IMR-90 (cell line): ENCODE results near the gene RCBTB1. TPM values are rescaled to one million over a fixed set of nuclear protein-coding genes. Genes with fewer than 3 reads are reported as not detected.

Source experiments
- ATAC-seq: fragments of 200-7000 bp; cut with Tn5 transposase; 2 replicates; pipeline ENCODE4 v1.9.1; 2020; ENCODE audit warnings: low read depth, mild to moderate bottlenecking, moderate library complexity
- BruUV-seq: library from RNA; stranded (reverse); fragments of 400-500 nt; replicated peaks from 2 replicates; lab custom pipeline; 2021; lab: Mats Ljungman, UMichigan
- CTCF ChIA-PET: fragments of 300-600 bp; formaldehyde crosslinking; extraction: SDS; loops from one replicate; lab custom pipeline; 2021; ENCODE audit warnings: antibody characterized with exemption; lab: Yijun Ruan, JAX
- POLR2A ChIA-PET: fragments of 300-600 bp; sonication (Branson Sonifier 250); formaldehyde crosslinking; loops from one replicate; lab custom pipeline; 2022; ENCODE audit warnings: antibody characterized with exemption; ENCODE audit not compliant: unreplicated experiment; lab: Charles Lee
- DNase-seq: peaks from one replicate; pipeline ENCODE4 v3.0.0; 2013
- H2AFZ ChIP-seq: replicated peaks from 2 replicates; pipeline ENCODE3; 2013; ENCODE audit warnings: low read length, mild to moderate bottlenecking; ENCODE audit not compliant: poor library complexity
- H2AK5ac ChIP-seq: 2 replicates; pipeline ENCODE4 v1.6.1; 2013; ENCODE audit warnings: low read depth, low read length, inconsistent platforms
- H2AK9ac ChIP-seq: replicated peaks from 2 replicates; pipeline ENCODE3; 2013; ENCODE audit warnings: mild to moderate bottlenecking, low read depth, low read length, moderate library complexity; ENCODE audit not compliant: poor library complexity
- H2BK120ac ChIP-seq: 2 replicates; pipeline ENCODE4 v1.6.1; 2013; ENCODE audit warnings: low read depth, low read length, inconsistent platforms
- H2BK15ac ChIP-seq: 3 replicates; pipeline ENCODE4 v1.6.1; 2013; ENCODE audit warnings: low read depth, low read length, inconsistent platforms
- H2BK20ac ChIP-seq: 2 replicates; pipeline ENCODE4 v1.6.1; 2013; ENCODE audit warnings: low read depth, mild to moderate bottlenecking, inconsistent platforms, low read length, moderate library complexity
- H2BK5ac ChIP-seq: 2 replicates; pipeline ENCODE4 v1.6.1; 2013; ENCODE audit warnings: mild to moderate bottlenecking, low read depth, low read length, inconsistent platforms; ENCODE audit not compliant: poor library complexity, severe bottlenecking
- H3K14ac ChIP-seq: replicated peaks from 2 replicates; pipeline ENCODE4 v1.6.1; 2013; ENCODE audit warnings: low read depth, low read length, inconsistent platforms
- H3K18ac ChIP-seq: 2 replicates; pipeline ENCODE4 v1.6.1; 2013; ENCODE audit warnings: low read depth, low read length, control low read depth
- H3K23ac ChIP-seq: 2 replicates; pipeline ENCODE4 v1.6.1; 2013; ENCODE audit warnings: low read depth, low read length, inconsistent platforms
- H3K27ac ChIP-seq: 2 replicates; pipeline ENCODE4 v1.5.1; 2013; ENCODE audit warnings: mild to moderate bottlenecking, control low read depth, low read length; ENCODE audit not compliant: insufficient read depth
- H3K27me3 ChIP-seq: 2 replicates; pipeline ENCODE4 v1.6.1; 2013; ENCODE audit warnings: low read length; ENCODE audit not compliant: control insufficient read depth, insufficient read depth
- H3K36me3 ChIP-seq: 2 replicates; pipeline ENCODE4 v1.6.1; 2013; ENCODE audit warnings: low read length, mixed read lengths; ENCODE audit not compliant: control insufficient read depth, insufficient read depth
- H3K4ac ChIP-seq: 2 replicates; pipeline ENCODE4 v1.6.1; 2013; ENCODE audit warnings: low read depth, low read length, inconsistent platforms
- H3K4me1 ChIP-seq: 2 replicates; pipeline ENCODE4 v1.6.1; 2013; ENCODE audit warnings: low read length, mixed read lengths; ENCODE audit not compliant: control insufficient read depth, insufficient read depth
- H3K4me2 ChIP-seq: 2 replicates; pipeline ENCODE4 v1.6.1; 2013; ENCODE audit warnings: low read depth, mild to moderate bottlenecking, control low read depth, low read length, moderate library complexity
- H3K4me3 ChIP-seq: 2 replicates; pipeline ENCODE4 v1.5.1; 2013; ENCODE audit warnings: low read depth, mild to moderate bottlenecking, control low read depth, low read length, moderate library complexity; ENCODE audit not compliant: insufficient read depth
- H3K56ac ChIP-seq: 2 replicates; pipeline ENCODE4 v1.6.1; 2013; ENCODE audit warnings: low read length, inconsistent platforms; ENCODE audit not compliant: insufficient read depth; ENCODE audit errors: extremely low read depth
- H3K79me1 ChIP-seq, 2 experiments: 2 replicates each; pipeline ENCODE4 v1.6.1; 2013; ENCODE audit warnings: low read length in 2 of 2, inconsistent platforms in 1 of 2, low read depth in 1 of 2
- H3K9ac ChIP-seq: 2 replicates; pipeline ENCODE4 v1.6.1; 2013; ENCODE audit warnings: low read depth, low read length, control low read depth
- H3K9me1 ChIP-seq: 2 replicates; pipeline ENCODE4 v1.6.1; 2013; ENCODE audit warnings: low read length, inconsistent platforms; ENCODE audit not compliant: insufficient read depth
- H3K9me3 ChIP-seq: 2 replicates; pipeline ENCODE4 v1.6.1; 2013; ENCODE audit warnings: low read length; ENCODE audit not compliant: control insufficient read depth, insufficient read depth
- H4K20me1 ChIP-seq: 2 replicates; pipeline ENCODE4 v1.6.1; 2013; ENCODE audit warnings: low read length, inconsistent platforms; ENCODE audit not compliant: insufficient read depth
- H4K5ac ChIP-seq: 2 replicates; pipeline ENCODE4 v1.6.1; 2013; ENCODE audit warnings: mild to moderate bottlenecking, low read depth, low read length, control low read depth
- H4K8ac ChIP-seq, 2 experiments: 2 replicates each; pipeline ENCODE4 v1.6.1; 2013; ENCODE audit warnings: low read depth in 2 of 2, low read length in 2 of 2, control low read depth in 1 of 2, inconsistent platforms in 1 of 2
- H4K91ac ChIP-seq: 2 replicates; pipeline ENCODE4 v1.6.1; 2013; ENCODE audit warnings: low read depth, low read length, inconsistent platforms; ENCODE audit not compliant: insufficient read depth
- BHLHE40 ChIP-seq: fragments of 150-350 bp; IDR thresholded peaks from 2 replicates; pipeline ENCODE4 v1.6.1; 2016; ENCODE audit warnings: mild to moderate bottlenecking, low read depth, low read length
- CEBPB ChIP-seq: IDR thresholded peaks from 2 replicates; pipeline ENCODE4 v1.6.1; 2012; ENCODE audit warnings: low read depth, low read length, improper control_type of control experiment
- CHD1 ChIP-seq: IDR thresholded peaks from 2 replicates; pipeline ENCODE4 v1.6.1; 2012; ENCODE audit warnings: low read depth, low read length, improper control_type of control experiment
- ELK1 ChIP-seq: fragments of 150-350 bp; IDR thresholded peaks from 2 replicates; pipeline ENCODE4 v1.6.1; 2016; ENCODE audit warnings: low read depth, mild to moderate bottlenecking, low read length, moderate library complexity, borderline replicate concordance
- FOS ChIP-seq: fragments of 150-350 bp; IDR thresholded peaks from 2 replicates; pipeline ENCODE4 v1.6.1; 2016; ENCODE audit warnings: low read depth, low read length
- MAZ ChIP-seq: IDR thresholded peaks from 2 replicates; pipeline ENCODE4 v1.6.1; 2012; ENCODE audit warnings: low read depth, mild to moderate bottlenecking, low read length, improper control_type of control experiment, moderate library complexity, borderline replicate concordance
- MXI1 ChIP-seq: IDR thresholded peaks from 2 replicates; pipeline ENCODE4 v1.6.1; 2012; ENCODE audit warnings: low read depth, mild to moderate bottlenecking, low read length, moderate library complexity, borderline replicate concordance
- POLR2A ChIP-seq: IDR thresholded peaks from 2 replicates; pipeline ENCODE4 v1.6.1; 2012; ENCODE audit warnings: mild to moderate bottlenecking, low read depth, low read length
- RAD21 ChIP-seq: IDR thresholded peaks from 2 replicates; pipeline ENCODE4 v1.6.1; 2012; ENCODE audit warnings: low read length, improper control_type of control experiment
- RCOR1 ChIP-seq: IDR thresholded peaks from 2 replicates; pipeline ENCODE4 v1.6.1; 2012; ENCODE audit warnings: mild to moderate bottlenecking, low read length, improper control_type of control experiment; ENCODE audit not compliant: insufficient replicate concordance
- RFX5 ChIP-seq: IDR thresholded peaks from 2 replicates; pipeline ENCODE4 v1.8.0; 2012; ENCODE audit warnings: low read depth, mild to moderate bottlenecking, low read length, moderate library complexity
- SMC3 ChIP-seq: fragments of 150-350 bp; IDR thresholded peaks from 2 replicates; pipeline ENCODE4 v1.6.1; 2016; ENCODE audit warnings: low read depth, mild to moderate bottlenecking, antibody characterized with exemption, low read length, moderate library complexity
- WGBS, 2 experiments: methylation state at CpG; one replicate each; pipeline versions ENCODE4 v1.1.5 to v1.1.7; 2013; ENCODE audit warnings: missing lambda C conversion rate in 2 of 2; ENCODE audit not compliant: insufficient read length in 1 of 2; ENCODE audit errors: extremely low coverage in 2 of 2; 5-methylcytosine and 5-hydroxymethylcytosine counted together
- dilution Hi-C: fragments of 300-500 bp; cut with HindIII; formaldehyde crosslinking; loops from one replicate; pipeline ENCODE4 v1.14.3; 2018; ENCODE audit warnings: low sequenced_read_pairs; ENCODE audit not compliant: unreplicated experiment
- in situ Hi-C: fragments of 300-500 bp; cut with MboI; formaldehyde crosslinking; loops from 3 replicates; pipeline ENCODE4 v1.14.3; 2019; ENCODE audit warnings: low sequenced_read_pairs, inconsistent platforms, mixed read lengths
- intact Hi-C: fragments of 100-400 bp; cut with micrococcal nuclease; formaldehyde crosslinking; loops from 2 replicates; pipeline ENCODE4 v1.10.0; 2022
- polyA plus RNA-seq, 3 experiments: library from polyadenylated mRNA; depleted of rRNA; stranded (reverse); fragments of >200 nt; gene quantifications; 2 replicates each; pipeline ENCODE4 v1.2.3, GENCODE V29; 2012; ENCODE audit warnings: low replicate concordance in 1 of 3
- total RNA-seq: library from RNA; depleted of rRNA; stranded (reverse); fragments of >200 nt; gene quantifications from 2 replicates; pipeline ENCODE4 v1.2.3, GENCODE V29; 2012
- TF ChIP-seq, protein P1 (sequence below): conservative IDR thresholded peaks from 2 replicates; pipeline ENCODE4 v1.5.1; 2012; ENCODE audit warnings: mild to moderate bottlenecking, low read depth, low read length, improper control_type of control experiment

RCBTB1 gene
- total and polyA plus RNA-seq, 2 of the 4 experiments (the other 2 are of a cell fraction): 11.3 to 11.6 TPM

DNA sequence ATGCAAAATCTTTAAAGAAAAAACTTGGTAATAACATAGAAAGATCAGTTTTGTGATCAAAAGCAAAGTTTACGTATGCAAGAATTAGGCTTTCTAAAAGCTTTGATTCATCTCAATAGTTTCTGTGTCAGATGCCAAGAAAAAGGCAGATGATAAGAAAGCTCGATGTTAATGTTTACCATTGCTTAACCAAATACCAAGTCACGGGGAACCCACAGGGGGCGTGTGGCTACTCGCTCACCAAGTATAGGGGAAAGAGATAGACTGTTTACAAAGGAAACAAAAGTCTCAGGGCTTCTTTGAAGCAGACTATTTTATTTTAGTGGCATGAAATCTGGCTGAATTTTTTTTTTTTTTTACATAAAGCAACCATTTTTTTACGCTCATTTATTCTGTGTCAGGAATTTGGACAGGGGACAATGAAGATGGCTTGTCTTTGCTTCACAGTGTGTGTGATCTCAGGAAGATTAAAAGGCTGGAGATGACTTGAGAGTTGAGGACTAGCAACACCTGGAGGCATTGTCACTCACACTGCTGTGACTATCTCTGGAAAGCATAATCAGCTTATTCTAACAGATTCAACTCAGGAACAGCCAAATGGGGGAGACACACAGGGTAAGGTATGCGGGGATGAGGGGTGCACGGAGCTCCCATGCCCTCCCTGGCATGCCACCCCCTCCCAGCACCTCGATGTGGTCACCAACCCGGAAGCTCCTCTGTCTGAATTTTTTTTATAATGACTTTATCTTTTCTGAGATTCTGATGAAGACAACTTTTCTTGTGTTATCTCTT, 24.9 kb downstream of the RCBTB1 start:
- peaks cover 15% of the 10 kb centered on the region for H3K36me3 ChIP-seq
- intact Hi-C loops (loop anchor here (1.0 kb wide), 1 partner anchor 116 kb away; the partner anchor contains the start of genes CAB39L and SETDB2), in situ Hi-C loops (no loop called here), dilution Hi-C loops (no loop called here)
- H2BK15ac ChIP-seq: no peak overlapping the region
- ATAC-seq (peak; percentile 99), DNase-seq (peak; percentile 79)
- no peak overlapping the region for H4K91ac ChIP-seq
- H2BK20ac ChIP-seq: no peak overlapping the region
- no peak overlapping the region for H2AK9ac ChIP-seq
- H2AK5ac ChIP-seq: no peak overlapping the region
- H3K4me1 ChIP-seq: peaks cover 7% of the 10 kb centered on the region
- H3K27ac ChIP-seq: peak overlapping the region; percentile 5; the same call in 1 of the 2 replicates
- no peaks in the 10 kb centered on the region for H3K27me3 ChIP-seq
- H3K79me1 ChIP-seq: peaks cover 0 to 11% of the 10 kb centered on the region in 2 experiments; a peak in 2 of 4 replicates
- no peak overlapping the region for H2AFZ ChIP-seq
- no peak overlapping the region for H3K9ac ChIP-seq
- peak overlapping the region; percentile 10; the same call in 1 of the 2 replicates for H2BK120ac ChIP-seq
- no peak overlapping the region for H2BK5ac ChIP-seq
- WGBS, 2 experiments: no CpG with 5 or more reads among the region's 10 CpGs
- no peaks in the 10 kb centered on the region for H3K9me3 ChIP-seq
- H4K20me1 ChIP-seq: no peaks in the 10 kb centered on the region
- H3K56ac ChIP-seq: no peak overlapping the region
- H4K5ac ChIP-seq: peak overlapping the region; percentile 17
- H3K9me1 ChIP-seq: peaks cover 4% of the 10 kb centered on the region
- H3K14ac ChIP-seq: no peak overlapping the region; the same call in 1 of the 2 replicates
- ChIA-PET CTCF (interaction anchor here (0.6 to 1.7 kb wide), 6 partner anchors 9 to 72 kb away, joined by 3 to 8 read pairs (median 3); no protein-coding TSS in a partner anchor), POLR2A (interaction anchor here (0.5 kb wide), 1 partner anchor 214 kb away, joined by 4 read pairs; no protein-coding TSS in a partner anchor)
- H3K4ac ChIP-seq: 0 out of 2 replicates have a peak overlapping the region, but pooled peaks have one; percentile 13
- H3K23ac ChIP-seq: 0 out of 2 replicates have a peak overlapping the region, but pooled peaks have one; percentile 67
- peak overlapping the region in 1 of 2 experiments; percentile 8; a peak in 1 of 4 replicates for H4K8ac ChIP-seq
- H3K18ac ChIP-seq: peak overlapping the region; percentile 5; the same call in 1 of the 2 replicates
- BruUV-seq: no TSS peak
- no peak overlapping the region for H3K4me3 ChIP-seq
- H3K4me2 ChIP-seq: peak overlapping the region; percentile 21; the same call in 1 of the 2 replicates
- TF ChIP-seq MXI1 (no peak), RAD21 (peak; percentile 36; the same call in 1 of the 2 replicates), CHD1 (no peak), FOS (no peak), MAZ (no peak), ELK1 (no peak), POLR2A (no peak), RCOR1 (no peak), SMC3 (peak; percentile 39; the same call in 1 of the 2 replicates), RFX5 (no peak), CEBPB (peak; percentile 77), BHLHE40 (peak; percentile 54; the same call in 1 of the 2 replicates)
- TF ChIP-seq, protein P1, sequence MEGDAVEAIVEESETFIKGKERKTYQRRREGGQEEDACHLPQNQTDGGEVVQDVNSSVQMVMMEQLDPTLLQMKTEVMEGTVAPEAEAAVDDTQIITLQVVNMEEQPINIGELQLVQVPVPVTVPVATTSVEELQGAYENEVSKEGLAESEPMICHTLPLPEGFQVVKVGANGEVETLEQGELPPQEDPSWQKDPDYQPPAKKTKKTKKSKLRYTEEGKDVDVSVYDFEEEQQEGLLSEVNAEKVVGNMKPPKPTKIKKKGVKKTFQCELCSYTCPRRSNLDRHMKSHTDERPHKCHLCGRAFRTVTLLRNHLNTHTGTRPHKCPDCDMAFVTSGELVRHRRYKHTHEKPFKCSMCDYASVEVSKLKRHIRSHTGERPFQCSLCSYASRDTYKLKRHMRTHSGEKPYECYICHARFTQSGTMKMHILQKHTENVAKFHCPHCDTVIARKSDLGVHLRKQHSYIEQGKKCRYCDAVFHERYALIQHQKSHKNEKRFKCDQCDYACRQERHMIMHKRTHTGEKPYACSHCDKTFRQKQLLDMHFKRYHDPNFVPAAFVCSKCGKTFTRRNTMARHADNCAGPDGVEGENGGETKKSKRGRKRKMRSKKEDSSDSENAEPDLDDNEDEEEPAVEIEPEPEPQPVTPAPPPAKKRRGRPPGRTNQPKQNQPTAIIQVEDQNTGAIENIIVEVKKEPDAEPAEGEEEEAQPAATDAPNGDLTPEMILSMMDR: peak; percentile 50
